ENCODE measurements around the gene PIK3CB. TPM values are rescaled to one million over a fixed set of nuclear protein-coding genes. Genes with fewer than 3 reads are reported as not detected.

The PIK3CB gene
- total and polyA plus RNA-seq, 10 of the 15 experiments (the other 5 are each of a cell fraction or from before 2014, with no cell fraction given), result 5.0 to 18.4 (median 10.4) TPM

DNA sequence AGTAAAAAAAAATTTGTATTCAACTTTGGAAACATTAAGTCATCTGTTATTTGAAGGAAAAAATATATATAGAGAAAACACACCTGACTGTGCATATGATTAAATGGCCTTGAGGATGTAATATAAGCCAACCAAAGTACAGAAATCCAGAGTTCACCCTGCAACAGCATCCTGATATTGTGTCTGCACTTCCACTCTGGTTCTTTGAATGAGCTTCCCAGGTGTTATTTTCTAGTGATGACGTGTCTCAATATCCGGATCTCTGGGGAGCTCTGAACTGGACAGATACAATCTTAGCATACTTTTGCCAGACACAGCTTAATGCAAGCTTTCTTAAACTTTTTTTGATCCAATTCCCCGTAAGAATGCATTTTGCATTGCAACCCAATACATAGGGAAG lies 19.5 kb upstream of the PIK3CB start:
- H3K27ac ChIP-seq (ENCODE audit: control insufficient read depth, insufficient read depth), result no peak overlapping the region
- TF ChIP-seq IRF4 (IDR thresholded peaks at IDR 0.05; ENCODE audit: low read depth, low read length), result no peak
- no peak for TF ChIP-seq ZBTB11 (CRISPR knock-in tag; IDR thresholded peaks at IDR 0.05)
- no peak for TF ChIP-seq MTA3 (IDR thresholded peaks at IDR 0.05; ENCODE audit: borderline replicate concordance, low read length)
- TF ChIP-seq ZNF24 (IDR thresholded peaks at IDR 0.05), result no peak
- TF ChIP-seq ZBTB33 (IDR thresholded peaks at IDR 0.05), result no peak
- TF ChIP-seq POLR2AphosphoS2 (IDR thresholded peaks at IDR 0.05; ENCODE audit: low read depth, low read length), result no peak
- no peak for TF ChIP-seq RUNX3 (IDR thresholded peaks at IDR 0.05; ENCODE audit: low read length)
- TF ChIP-seq SMARCA5 (IDR thresholded peaks at IDR 0.05), result no peak
- TF ChIP-seq HCFC1 (IDR thresholded peaks at IDR 0.05; ENCODE audit: low read length), result no peak
- TF ChIP-seq SREBF1 (IDR thresholded peaks at IDR 0.05; ENCODE audit: low read length), result no peak
- TF ChIP-seq ZNF207 (IDR thresholded peaks at IDR 0.05; ENCODE audit: borderline replicate concordance), result no peak
- TF ChIP-seq TARDBP (IDR thresholded peaks at IDR 0.05; ENCODE audit: borderline replicate concordance), result no peak
- TF ChIP-seq PBX3 (IDR thresholded peaks at IDR 0.05; ENCODE audit: insufficient replicate concordance, low read depth, low read length), result no peak
- no peak for TF ChIP-seq SIX5 (IDR thresholded peaks at IDR 0.05; ENCODE audit: low read depth, low read length, severe bottlenecking)
- TF ChIP-seq MYB (IDR thresholded peaks at IDR 0.05; ENCODE audit: borderline replicate concordance, low read depth, low read length), result no peak
- TF ChIP-seq EZH2 (IDR thresholded peaks at IDR 0.05; ENCODE audit: borderline replicate concordance, control insufficient read depth, low read depth, low read length), result no peak
- FAIRE-seq, result no peak
- intact Hi-C loops (cut with micrococcal nuclease; ENCODE audit: unreplicated experiment) (no loop called here), in situ Hi-C loops (cut with MboI) (no loop called here)
- H3K4me2 ChIP-seq (ENCODE audit: control insufficient read depth, insufficient read depth), result no peak overlapping the region
- ATAC-seq, result no peak
- no peak overlapping the region for H3K9ac ChIP-seq (ENCODE audit: control insufficient read depth, insufficient read depth, low read length)
- H3K4me3 ChIP-seq, result no peak overlapping the region
- no peaks in the 10 kb centered on the region for H3K9me3 ChIP-seq (replicated peaks; ENCODE audit: control insufficient read depth, insufficient read depth, low read length)
- ChIA-PET SMC1A (ENCODE audit: uncharacterized antibody, unreplicated experiment) (interaction anchor here (0.7 to 1.3 kb wide), 4 partner anchors 9 to 62 kb away, joined by 3 to 5 read pairs (median 4); no protein-coding TSS in a partner anchor), CTCF (interaction anchor here (1.0 to 2.2 kb wide), 5 partner anchors 12 to 260 kb away, joined by 3 to 8 read pairs (median 7); no protein-coding TSS in a partner anchor), RAD21 (ENCODE audit: unreplicated experiment) (no interaction called here), POLR2A (no interaction called here)
- WGBS (ENCODE audit: insufficient coverage, insufficient replicate concordance, low lambda C conversion rate, missing lambda C conversion rate), result 38% methylated on average over 3 of the region's 3 CpGs
- no TSS peak for BruUV-seq (replicated peaks)
- H3K4me1 ChIP-seq (ENCODE audit: control insufficient read depth, insufficient read depth, low read length), result no peaks in the 10 kb centered on the region
- no peak overlapping the region for H2AFZ ChIP-seq (ENCODE audit: control insufficient read depth, low read depth, low read length)
- H3K27me3 ChIP-seq (replicated peaks in 1 of 2; ENCODE audit: control insufficient read depth in 2 of 2, insufficient read depth in 2 of 2, low read length in 1 of 2), result no peaks in the 10 kb centered on the region
- H4K20me1 ChIP-seq (ENCODE audit: control insufficient read depth, insufficient read depth), result no peaks in the 10 kb centered on the region
- H3K79me2 ChIP-seq (ENCODE audit: control insufficient read depth, insufficient read depth, low read length), result no peaks in the 10 kb centered on the region
- no peak for DNase-seq (ENCODE audit: low read depth, low spot score)
- H3K36me3 ChIP-seq (ENCODE audit: control insufficient read depth in 2 of 2, insufficient read depth in 2 of 2, low read length in 1 of 2), result no peaks in the 10 kb centered on the region
